Neuron (in vitro differentiated cells): ENCODE results near the gene WIPF2.

Source experiments
- H2AFZ ChIP-seq: one replicate; pipeline ENCODE4 v1.6.1; 2013; ENCODE audit warnings: low read depth, mild to moderate bottlenecking, inconsistent platforms, low read length, moderate library complexity
- H3K27me3 ChIP-seq: one replicate; pipeline ENCODE4 v1.6.1; 2013; ENCODE audit warnings: low read length; ENCODE audit not compliant: insufficient read depth
- H3K36me3 ChIP-seq: one replicate; pipeline ENCODE4 v1.6.1; 2013; ENCODE audit warnings: low read length; ENCODE audit not compliant: insufficient read depth
- H3K4me1 ChIP-seq: one replicate; pipeline ENCODE4 v1.6.1; 2013; ENCODE audit warnings: low read length; ENCODE audit not compliant: insufficient read depth
- H3K4me3 ChIP-seq: 2 replicates; pipeline ENCODE4 v1.5.1; 2013; ENCODE audit warnings: mild to moderate bottlenecking, low read length, moderate library complexity
- H3K9me3 ChIP-seq: one replicate; pipeline ENCODE4 v1.6.1; 2013; ENCODE audit warnings: low read length

WIPF2 gene

DNA sequence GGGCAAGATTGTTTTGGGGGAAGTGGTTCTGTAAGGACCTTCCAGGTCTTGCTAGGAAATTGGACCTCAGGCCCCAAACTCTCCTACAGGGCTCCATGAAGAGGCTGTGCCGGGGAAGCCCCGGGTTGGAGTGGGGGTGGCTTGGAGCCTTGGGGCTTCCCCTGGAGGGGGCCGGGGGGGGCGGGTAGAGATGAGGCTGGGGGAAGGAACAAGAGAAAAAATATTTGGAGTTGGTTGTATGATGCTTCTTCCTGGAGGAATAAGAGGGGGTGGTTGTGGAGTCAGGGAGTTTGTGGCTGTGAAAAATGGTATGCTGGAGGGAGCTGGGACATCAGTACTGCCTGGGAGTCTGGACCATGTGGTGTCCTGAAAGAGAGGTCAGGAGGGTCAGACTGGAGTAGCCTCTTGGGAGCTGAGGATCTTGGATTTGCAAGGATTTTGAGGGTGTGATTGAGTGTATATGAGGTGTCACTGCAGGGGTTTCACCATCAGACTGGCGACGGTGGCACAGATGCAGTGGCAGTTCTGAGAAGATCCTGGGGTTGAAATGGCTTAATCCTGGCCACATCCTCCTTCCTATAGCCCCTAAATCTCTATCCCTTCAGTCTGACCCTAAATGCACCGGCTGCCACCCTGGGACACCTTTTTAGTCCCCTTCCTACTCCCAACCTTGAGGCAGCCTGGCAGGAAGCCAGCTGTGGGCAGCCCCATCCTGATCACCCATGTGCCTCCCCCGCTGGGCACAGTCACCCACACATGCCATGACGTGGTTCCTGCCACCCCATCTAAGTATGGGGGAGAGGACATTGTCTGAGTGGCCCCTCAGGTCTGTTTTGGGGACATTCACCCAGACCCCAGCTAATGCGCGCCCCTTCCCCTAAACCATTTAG is 100.8 kb downstream of the WIPF2 start:
- H3K4me3 ChIP-seq: no peak overlapping the region
- H3K27me3 ChIP-seq: no peaks in the 10 kb centered on the region
- H2AFZ ChIP-seq: no peak overlapping the region
- H3K4me1 ChIP-seq: peaks cover 51% of the 10 kb centered on the region
- H3K9me3 ChIP-seq: no peaks in the 10 kb centered on the region
- H3K36me3 ChIP-seq: no peaks in the 10 kb centered on the region

DNA sequence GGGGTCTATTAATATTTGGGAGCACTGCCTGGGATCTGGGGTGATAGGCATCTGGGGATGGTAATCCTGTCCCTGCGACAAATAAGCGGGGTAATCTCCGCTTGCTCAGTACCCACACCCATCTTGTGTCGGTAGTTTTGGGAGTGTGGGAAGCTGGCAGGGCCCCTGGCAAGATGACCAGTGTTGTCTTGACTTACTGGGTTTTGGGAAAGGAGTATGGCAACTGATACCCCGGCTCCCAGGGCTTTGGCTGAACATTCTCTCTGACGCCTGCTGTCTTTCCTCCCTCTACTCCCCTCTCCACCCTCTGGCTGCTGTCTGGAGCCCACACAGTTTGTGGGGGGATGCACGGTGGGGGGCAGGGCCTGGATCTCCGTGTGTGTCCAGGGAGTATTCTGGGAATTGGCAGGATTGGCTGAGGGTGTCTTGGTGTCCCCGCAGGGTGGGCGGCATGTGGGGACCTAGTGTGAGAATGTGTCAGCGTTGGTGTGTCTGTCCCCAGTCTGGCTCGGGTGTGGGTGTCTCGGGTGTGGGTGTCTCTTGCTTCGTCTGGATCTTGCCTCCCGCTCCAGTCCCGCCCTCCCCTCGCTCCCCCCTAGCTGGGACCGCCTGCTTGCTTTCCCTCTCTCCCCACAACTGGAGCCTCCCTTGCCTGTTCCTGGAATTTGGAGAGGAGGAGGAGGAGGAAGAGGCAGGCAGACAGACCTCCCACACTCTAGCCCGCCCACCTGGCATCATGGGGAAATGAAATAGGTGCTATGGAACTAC is 101.8 kb downstream of the WIPF2 start:
- H3K27me3 ChIP-seq: no peaks in the 10 kb centered on the region
- H3K9me3 ChIP-seq: no peaks in the 10 kb centered on the region
- no peaks in the 10 kb centered on the region for H3K36me3 ChIP-seq
- no peak overlapping the region for H3K4me3 ChIP-seq
- no peak overlapping the region for H2AFZ ChIP-seq
- peaks cover 49% of the 10 kb centered on the region for H3K4me1 ChIP-seq

DNA sequence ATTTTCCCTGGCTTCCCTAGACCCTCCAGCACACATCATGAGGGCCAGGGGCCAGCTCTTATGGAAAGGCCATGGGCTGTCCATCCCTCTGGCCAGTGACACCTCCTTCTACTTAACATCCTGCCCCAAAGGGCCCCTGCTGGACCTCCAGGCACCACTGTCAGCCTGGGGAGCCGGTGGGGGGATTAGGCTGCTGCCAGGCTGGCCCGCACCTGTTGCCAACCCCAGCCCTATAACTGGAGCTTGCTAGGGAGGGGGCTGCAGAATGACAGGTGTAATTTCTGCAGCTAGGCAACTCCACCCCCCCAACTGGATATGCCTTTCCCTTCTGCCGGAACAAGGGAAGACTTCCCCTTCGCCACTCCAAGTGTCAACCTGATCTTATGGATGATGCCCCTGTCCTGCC is 102.4 kb downstream of the WIPF2 start:
- Histone ChIP-seq H3K4me3 (no peak overlapping the region), H3K4me1 (peaks cover 43% of the 10 kb centered on the region), H3K27me3 (no peaks in the 10 kb centered on the region), H3K36me3 (no peaks in the 10 kb centered on the region), H2AFZ (no peak overlapping the region), H3K9me3 (no peaks in the 10 kb centered on the region)

DNA sequence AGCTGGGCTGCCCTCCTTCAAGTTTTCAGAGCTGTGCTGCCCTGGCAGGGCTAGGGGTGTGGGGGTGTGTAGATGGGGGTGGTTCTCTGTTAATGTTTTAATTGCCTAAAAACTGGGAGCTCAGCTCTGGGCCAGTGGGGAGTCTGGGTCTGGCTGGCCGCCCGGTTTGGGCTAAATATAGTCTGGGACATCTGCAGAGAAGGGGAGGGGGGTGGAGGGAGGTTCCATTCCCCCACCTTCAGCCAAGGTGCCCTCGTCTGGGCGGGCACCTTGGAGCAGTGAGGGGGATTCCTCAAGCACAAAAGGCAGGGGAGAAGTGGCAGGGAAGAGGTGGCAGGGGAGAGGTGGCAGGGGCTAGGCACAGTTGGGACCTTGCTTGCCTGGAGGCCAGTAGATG is 102.9 kb downstream of the WIPF2 start:
- H3K27me3 ChIP-seq: no peaks in the 10 kb centered on the region
- H2AFZ ChIP-seq: no peak overlapping the region
- H3K4me3 ChIP-seq: no peak overlapping the region
- H3K9me3 ChIP-seq: no peaks in the 10 kb centered on the region
- no peaks in the 10 kb centered on the region for H3K36me3 ChIP-seq
- peaks cover 39% of the 10 kb centered on the region for H3K4me1 ChIP-seq

DNA sequence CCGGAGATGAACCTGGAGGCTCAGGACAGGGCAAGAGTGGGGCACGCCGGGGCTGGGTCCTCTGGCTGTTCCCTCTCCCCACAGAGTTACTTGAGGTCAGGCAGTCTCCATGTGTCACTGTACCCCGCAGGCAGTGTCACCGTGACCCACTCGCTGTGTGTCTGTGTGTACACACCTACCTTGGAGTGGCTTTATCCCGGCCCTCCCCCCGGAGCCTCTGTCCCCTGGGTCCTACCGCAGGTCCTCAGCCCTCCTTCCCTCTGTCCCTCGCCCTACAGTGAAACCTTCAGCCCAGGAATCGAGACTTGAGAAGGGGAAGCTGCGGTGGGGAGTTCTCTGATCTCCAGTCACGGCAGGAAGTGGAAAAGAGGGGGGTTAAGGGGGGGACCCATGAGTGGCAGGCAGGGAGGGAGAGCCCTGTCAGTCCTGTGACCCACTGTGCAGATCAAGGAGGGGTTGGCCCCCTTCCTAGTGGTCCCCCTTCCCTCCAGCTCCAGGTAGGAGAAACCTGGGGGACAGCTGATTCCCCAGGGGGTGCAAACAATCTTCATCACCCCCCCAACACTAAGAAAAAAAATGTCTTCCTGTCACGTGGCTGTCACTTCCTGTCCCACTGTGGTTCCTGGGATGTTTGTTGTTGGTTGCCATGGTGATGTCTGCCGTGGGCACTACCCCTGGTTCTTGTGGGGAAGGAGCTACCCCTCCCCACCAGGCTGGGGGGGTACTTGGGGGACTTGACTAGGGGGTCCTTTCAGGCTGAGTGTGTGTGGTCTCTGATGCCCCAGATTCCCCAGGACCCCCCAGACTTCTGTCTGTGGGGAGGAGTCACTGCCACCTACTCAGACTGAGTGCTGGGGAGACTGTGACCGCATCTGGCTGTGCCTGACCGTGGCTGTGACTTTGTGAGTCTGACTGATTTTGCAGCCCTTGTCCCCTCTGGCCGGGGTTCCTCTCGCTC is 103.5 kb downstream of the WIPF2 start:
- Histone ChIP-seq H3K4me1 (peaks cover 34% of the 10 kb centered on the region), H3K9me3 (no peaks in the 10 kb centered on the region), H3K27me3 (no peaks in the 10 kb centered on the region), H3K36me3 (no peaks in the 10 kb centered on the region), H2AFZ (no peak overlapping the region), H3K4me3 (peak overlapping the region; percentile 23)

DNA sequence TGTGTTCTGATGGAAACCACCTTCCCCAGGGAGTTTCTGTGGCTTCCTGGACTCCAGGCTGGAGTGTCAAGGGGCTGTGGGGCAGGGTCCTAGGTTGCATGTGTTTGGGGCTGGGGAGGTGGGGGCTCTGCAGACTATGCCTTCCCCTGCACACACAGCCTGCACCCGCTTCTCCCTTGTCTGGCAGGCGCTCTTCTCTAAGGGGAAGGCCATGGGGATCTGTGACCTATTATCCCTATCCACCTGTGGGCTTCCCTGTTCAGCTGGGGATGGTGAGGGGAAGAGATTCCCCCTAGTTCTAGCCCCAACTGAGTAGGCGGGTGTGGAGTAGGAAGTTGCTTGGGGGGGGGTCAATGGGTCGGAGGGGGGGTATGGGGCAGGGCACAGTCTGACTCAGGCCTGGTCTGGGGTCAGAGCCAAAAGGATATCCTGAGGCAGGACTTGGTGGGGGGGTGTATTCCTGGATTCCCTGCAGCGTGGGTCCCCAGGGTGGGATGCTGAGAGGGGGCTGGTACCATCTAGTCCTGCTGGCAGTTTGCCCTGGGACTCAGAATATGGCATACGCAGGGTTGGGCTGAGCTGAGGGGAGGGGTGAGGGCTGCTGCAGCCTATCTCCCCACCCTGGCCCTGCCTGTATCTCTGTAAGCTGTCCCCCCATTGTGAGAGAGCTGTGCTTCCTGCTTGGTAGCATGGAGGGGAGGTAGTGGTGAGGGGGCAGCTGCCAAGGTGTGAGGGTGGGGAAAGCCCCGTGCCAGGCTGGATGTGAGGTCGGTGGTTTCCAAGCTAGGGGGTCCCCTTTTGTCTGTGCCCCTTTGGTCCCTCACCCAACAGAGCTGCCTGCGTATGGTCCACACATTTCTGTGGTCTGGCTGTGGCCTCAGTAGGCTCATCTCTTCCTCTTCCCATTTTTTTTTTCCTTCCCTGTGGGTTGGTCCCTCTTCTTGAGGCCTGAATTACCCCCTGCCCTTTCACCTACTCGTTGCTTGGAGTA is 104.6 kb downstream of the WIPF2 start:
- Histone ChIP-seq H3K9me3 (no peaks in the 10 kb centered on the region), H3K4me1 (peaks cover 29% of the 10 kb centered on the region), H3K4me3 (no peak overlapping the region), H3K36me3 (no peaks in the 10 kb centered on the region), H3K27me3 (no peaks in the 10 kb centered on the region), H2AFZ (no peak overlapping the region)

DNA sequence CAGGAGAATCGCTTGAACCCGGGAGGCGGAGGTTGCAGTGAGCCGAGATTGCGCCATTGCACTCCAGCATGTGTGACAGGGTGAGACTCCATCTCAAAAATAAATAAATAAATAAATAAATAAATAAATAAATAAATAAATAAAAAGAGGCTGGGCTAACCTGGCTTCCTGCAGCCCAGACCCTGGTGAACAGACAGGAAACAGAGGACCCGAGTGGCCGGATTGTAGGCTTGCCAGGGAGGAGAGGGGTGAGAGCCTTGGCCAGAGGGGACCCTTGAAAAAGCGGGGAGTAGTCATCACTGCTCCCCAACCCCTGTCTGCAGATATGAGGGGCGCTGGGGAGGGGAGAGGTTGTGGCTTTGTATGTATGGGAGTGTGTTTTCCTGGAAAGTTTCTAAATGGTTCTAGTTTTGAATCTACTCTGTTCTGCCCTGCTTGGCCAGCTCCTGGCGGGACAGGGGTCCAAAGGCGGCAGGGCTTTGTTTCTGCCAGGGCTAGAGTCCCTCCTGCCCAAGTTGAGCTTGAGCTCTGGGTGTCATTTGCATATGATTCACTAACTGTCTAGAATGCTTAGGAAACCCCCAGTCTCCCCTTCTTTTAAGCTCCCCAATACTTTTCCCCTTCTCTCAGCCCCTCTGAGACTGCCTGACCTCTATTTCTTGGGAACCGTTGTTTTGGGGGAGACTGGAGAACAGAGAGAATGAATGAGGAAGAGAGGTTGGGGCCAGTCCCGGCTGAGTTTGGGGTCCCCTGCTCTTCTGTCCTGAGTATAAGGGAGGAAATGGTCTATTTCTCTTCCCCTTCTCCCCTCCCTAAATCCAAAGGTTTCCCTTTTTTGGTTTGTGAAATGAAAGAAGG is 106.3 kb downstream of the WIPF2 start:
- Histone ChIP-seq H3K4me3 (no peak overlapping the region), H3K9me3 (no peaks in the 10 kb centered on the region), H3K36me3 (no peaks in the 10 kb centered on the region), H3K27me3 (no peaks in the 10 kb centered on the region), H2AFZ (no peak overlapping the region), H3K4me1 (peaks cover 23% of the 10 kb centered on the region)

DNA sequence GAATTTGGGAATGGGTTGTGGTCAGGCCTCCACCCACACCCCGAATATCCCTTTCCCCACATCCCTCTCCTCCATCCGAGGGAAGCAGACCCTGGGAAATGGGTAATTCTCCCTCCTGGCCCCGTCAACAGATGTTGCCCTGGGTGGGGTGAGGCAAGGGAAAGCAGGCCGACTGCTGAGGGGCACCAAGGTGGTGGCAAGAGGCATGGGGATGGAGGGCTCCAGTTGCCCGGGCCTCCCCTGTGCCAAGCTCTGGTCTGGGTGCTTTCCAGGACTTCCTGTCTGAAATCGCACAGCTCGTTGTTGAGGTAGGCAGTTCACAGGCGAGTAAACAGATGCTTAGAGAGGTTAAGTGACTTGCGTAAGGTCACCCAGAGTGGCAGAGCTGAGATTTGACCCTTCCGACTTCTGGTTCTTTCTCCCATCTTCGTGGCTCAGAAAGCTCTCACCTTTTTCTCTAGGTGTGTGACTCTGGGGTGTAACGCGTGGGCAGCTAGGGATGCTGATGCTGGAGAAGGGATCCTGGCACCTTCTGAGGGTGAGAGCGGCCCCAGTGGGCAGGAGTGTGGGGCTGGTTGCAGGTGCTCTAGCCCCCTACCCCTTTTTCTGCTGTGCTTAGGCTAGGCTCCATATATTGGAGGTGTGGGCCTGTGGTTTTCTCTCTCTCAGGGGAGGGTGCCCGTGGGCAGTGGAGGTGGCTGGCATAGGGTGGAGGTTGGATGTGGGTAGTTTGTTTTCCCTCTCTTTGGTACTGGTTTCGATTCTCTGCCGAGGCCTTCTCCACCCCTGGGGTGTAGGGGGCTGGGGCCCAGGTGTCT is 107.1 kb downstream of the WIPF2 start:
- Histone ChIP-seq H3K27me3 (no peaks in the 10 kb centered on the region), H3K4me1 (peaks cover 23% of the 10 kb centered on the region), H3K4me3 (no peak overlapping the region), H3K36me3 (peaks cover 1% of the 10 kb centered on the region), H3K9me3 (no peaks in the 10 kb centered on the region), H2AFZ (no peak overlapping the region)

DNA sequence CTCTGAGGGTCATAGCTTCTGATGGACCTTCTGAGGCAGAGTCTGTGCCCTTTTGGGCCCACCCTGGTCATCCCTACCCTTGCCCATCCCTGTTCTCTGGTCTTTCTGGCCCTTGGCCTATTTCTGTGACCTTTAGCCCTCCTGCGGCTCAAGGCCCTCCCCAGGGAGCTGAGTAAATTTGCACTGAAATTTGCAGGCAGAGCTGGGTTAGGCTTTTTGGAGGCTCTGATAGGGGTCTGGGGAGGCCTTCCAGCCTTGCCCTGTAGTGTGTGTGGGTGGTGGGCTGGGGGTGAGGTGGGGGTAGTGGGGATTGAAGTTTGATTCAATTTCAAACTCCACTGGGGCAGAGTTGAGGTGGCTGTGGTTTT is 107.7 kb downstream of the WIPF2 start:
- peaks cover 17% of the 10 kb centered on the region for H3K4me1 ChIP-seq

DNA sequence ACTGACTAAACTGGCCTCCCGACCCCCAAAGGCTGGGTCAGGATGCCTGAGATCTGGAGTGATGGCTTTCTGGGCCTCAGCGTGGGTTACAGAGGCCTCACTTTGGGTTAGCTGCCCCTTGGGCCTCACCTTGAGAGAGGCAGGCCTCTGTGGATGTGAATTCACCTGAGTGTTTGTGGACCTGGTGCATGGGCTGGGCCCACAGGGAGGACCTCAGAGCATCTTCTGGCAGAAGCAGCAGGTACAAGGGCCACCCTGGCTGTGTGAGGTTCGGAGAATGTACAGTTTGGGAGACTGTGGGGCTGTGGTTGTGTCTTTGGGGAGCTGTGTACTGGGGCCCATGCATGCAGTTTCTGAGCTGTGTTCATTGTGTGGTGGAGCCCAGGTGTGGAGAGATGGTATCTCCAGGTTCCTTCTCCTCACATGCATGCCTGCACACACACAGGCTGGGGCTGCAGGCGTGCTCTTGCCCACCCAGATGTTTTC is 108.2 kb downstream of the WIPF2 start:
- Histone ChIP-seq H3K36me3 (peaks cover 3% of the 10 kb centered on the region), H3K9me3 (no peaks in the 10 kb centered on the region), H3K4me1 (peaks cover 12% of the 10 kb centered on the region), H3K27me3 (no peaks in the 10 kb centered on the region), H3K4me3 (no peak overlapping the region), H2AFZ (no peak overlapping the region)

More for the DNA sequence above, 107.7 kb downstream of the WIPF2 start:
- Histone ChIP-seq H2AFZ (no peak overlapping the region), H3K36me3 (peaks cover 3% of the 10 kb centered on the region), H3K4me3 (no peak overlapping the region), H3K27me3 (no peaks in the 10 kb centered on the region), H3K9me3 (no peaks in the 10 kb centered on the region)
